HG03460 (cell line): ENCODE results near the gene HPS1.

Experiments
- ATAC-seq: cut with Tn5 transposase; IDR thresholded peaks from one replicate; pipeline ENCODE4 v1.9.1; 2021; ENCODE audit not compliant: unreplicated experiment

Gene HPS1

DNA sequence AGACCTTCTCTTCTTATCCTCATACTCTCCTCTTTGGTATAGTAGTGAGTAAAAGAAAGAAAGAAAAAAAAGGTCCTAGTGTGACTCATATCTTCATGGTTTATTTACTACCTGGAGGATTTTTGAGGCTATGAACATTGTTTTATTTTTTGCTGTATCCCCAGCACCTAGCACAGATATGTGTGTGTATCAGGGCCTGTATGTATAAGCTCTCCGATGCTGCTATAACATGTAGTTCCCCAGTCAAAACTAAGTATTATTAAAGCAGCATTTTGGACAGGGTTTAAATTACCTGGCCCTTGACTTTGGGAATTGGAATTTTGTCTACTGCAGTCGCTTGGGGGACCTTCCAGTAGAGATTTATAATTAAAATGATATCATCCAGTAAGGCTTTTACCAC, 78.1 kb downstream of the HPS1 start:
- ATAC-seq, result no peak

DNA sequence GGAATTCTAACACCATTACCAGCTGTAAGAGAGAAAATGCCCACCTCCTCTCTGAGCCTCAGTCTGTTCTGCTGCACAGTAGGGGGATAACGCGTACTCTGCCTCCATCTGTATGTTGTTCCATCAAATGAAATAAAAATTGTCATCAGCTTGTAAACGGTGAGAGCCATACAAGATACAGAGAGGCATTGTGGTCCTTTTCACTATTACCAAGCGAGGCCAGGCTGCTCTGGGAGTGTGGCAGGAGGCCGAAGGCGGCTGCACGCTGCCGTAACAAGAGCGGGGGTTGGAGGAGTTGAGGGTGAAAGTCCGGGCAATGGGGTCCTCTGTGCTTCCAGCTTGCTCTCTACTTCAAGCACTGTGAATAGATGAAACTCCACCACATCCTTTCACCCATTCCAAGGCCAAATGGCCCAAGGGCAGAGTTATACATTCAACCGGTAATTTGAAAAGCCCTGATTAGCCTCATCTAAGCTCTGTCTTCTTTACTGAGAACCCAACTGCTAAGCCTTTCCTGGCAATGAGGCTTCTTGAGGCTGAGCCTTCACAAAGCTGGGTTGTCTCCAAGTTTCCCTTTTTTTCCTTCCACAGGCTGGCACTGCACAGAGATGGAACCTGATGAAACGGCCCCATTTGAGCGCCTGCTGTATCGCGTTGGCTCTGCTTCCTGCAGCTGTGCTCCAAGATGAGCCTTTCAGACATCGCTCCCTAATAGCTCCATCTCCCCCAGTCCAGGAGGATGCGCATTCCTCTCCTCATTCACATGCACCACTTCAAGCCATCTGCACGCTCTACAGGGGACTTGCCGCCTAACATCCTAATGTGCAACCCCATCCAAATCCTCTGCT, 78.9 kb downstream of the HPS1 start:
- ATAC-seq, result no peak
